HepG2 (cell line): ENCODE data around the gene EEF1A2. TPM values are rescaled to one million over a fixed set of nuclear protein-coding genes. Genes with fewer than 3 reads are reported as not detected.

Experiments
- ATAC-seq: fragments of 200-7000 bp; cut with Tn5 transposase; 3 replicates; pipeline ENCODE4 v1.9.1; 2020; ENCODE audit warnings: mild to moderate bottlenecking, moderate library complexity
- BruUV-seq: library from RNA; stranded (reverse); fragments of 400-500 nt; replicated peaks from 2 replicates; lab custom pipeline; 2021; lab: Mats Ljungman, UMichigan
- CTCF ChIA-PET: fragments of 300-600 bp; formaldehyde crosslinking; extraction: SDS; loops from one replicate; lab custom pipeline; 2021; ENCODE audit warnings: low total read pairs, inconsistent platforms, low intra/inter-chr PET ratio; lab: Yijun Ruan, JAX
- POLR2A ChIA-PET: fragments of 350-600 bp; sonication (Branson Sonifier 250); formaldehyde crosslinking; loops from one replicate; lab custom pipeline; 2020; ENCODE audit warnings: antibody characterized with exemption, inconsistent platforms; lab: Yijun Ruan, JAX
- DNase-seq: peaks from one replicate; pipeline ENCODE4 v3.0.0-alpha.2; 2015; ENCODE audit warnings: low spot score
- FAIRE-seq: peaks from 3 replicates; lab custom pipeline; 2011; peaks lifted over from hg19 to GRCh38; lab: Jason Lieb, UNC
- H2AFZ ChIP-seq: one replicate; pipeline ENCODE4 v1.6.1; 2011; ENCODE audit warnings: low read length, inconsistent platforms
- H3K27ac ChIP-seq: fragments of 300-600 bp; 3 replicates; pipeline ENCODE4 v1.8.0; 2011; ENCODE audit warnings: mixed run types, mild to moderate bottlenecking, mixed read lengths, low read length, inconsistent platforms; ENCODE audit not compliant: insufficient read depth; ENCODE audit errors: extremely low read length
- H3K27me3 ChIP-seq, 2 experiments: fragments of 200-600 bp in 1 of 2; 2 replicates in 1 of 2; 3 replicates in 1 of 2; pipeline versions ENCODE4 v1.6.0 to v1.8.0; 2011; ENCODE audit warnings: low read length in 2 of 2, mild to moderate bottlenecking in 2 of 2, moderate library complexity in 2 of 2, inconsistent platforms in 1 of 2; ENCODE audit not compliant: insufficient read depth in 2 of 2, control insufficient read depth in 1 of 2
- H3K36me3 ChIP-seq, 2 experiments: fragments of 200-600 bp in 1 of 2; replicated peaks in 1 of 2; 2 replicates in 1 of 2; 3 replicates in 1 of 2; pipeline versions ENCODE4 v1.5.1 to v1.8.0; 2011; ENCODE audit warnings: low read length in 2 of 2, inconsistent platforms in 1 of 2; ENCODE audit not compliant: insufficient read depth in 2 of 2, control insufficient read depth in 1 of 2
- H3K4me1 ChIP-seq: 2 replicates; pipeline ENCODE4 v1.5.1; 2012; ENCODE audit warnings: low read length, inconsistent platforms; ENCODE audit not compliant: insufficient read depth
- H3K4me2 ChIP-seq: 2 replicates; pipeline ENCODE4 v1.6.0; 2011; ENCODE audit warnings: low read depth, low read length, inconsistent platforms
- H3K4me3 ChIP-seq, 3 experiments: fragments of 200-600 bp in 1 of 3; sonication (generic), shearing (Covaris generic) in 1 of 3; replicated peaks in 1 of 3; 2 replicates each; pipeline ENCODE4 v1.5.1; 2011 to 2016; ENCODE audit warnings: low read length in 3 of 3, inconsistent platforms in 2 of 3, low read depth in 2 of 3, mild to moderate bottlenecking in 2 of 3, control low read depth in 1 of 3, mixed read lengths in 1 of 3; ENCODE audit not compliant: insufficient read depth in 1 of 3
- H3K79me2 ChIP-seq: one replicate; pipeline ENCODE4 v1.6.1; 2011; ENCODE audit warnings: low read length, inconsistent platforms; ENCODE audit not compliant: insufficient read depth
- H3K9ac ChIP-seq: 2 replicates; pipeline ENCODE4 v1.6.0; 2011; ENCODE audit warnings: mild to moderate bottlenecking, low read depth, low read length, inconsistent platforms; ENCODE audit not compliant: insufficient read depth
- H3K9me3 ChIP-seq: 2 replicates; pipeline ENCODE4 v1.5.1; 2012; ENCODE audit warnings: mild to moderate bottlenecking, low read length
- H4K20me1 ChIP-seq: 2 replicates; pipeline ENCODE4 v1.6.0; 2011; ENCODE audit warnings: inconsistent platforms, mild to moderate bottlenecking, low read length, moderate library complexity; ENCODE audit not compliant: insufficient read depth
- CAMTA2 ChIP-seq: sonication (generic); formaldehyde crosslinking; IDR thresholded peaks from 2 replicates; pipeline ENCODE4 v1.4.0; 2020; ENCODE audit warnings: mild to moderate bottlenecking, missing genetic modification reagents, borderline replicate concordance
- NCOR1 ChIP-seq: fragments of 200-600 bp; sonication (generic); IDR thresholded peaks from 2 replicates; pipeline ENCODE4 v1.7.0; 2017; ENCODE audit warnings: antibody characterized with exemption, low read length, borderline replicate concordance
- ZNF644 ChIP-seq: IDR thresholded peaks from 2 replicates; pipeline ENCODE4 v1.6.1; 2016; ENCODE audit warnings: low read depth
- WGBS: methylation state at CpG from one replicate; pipeline ENCODE4 v1.1.6; 2017; ENCODE audit warnings: low lambda C conversion rate; 5-methylcytosine and 5-hydroxymethylcytosine counted together
- in situ Hi-C: cut with HindIII; loops from 2 replicates; pipeline ENCODE4 v1.10.0; 2017; ENCODE audit warnings: low pct_unique_long_range_greater_than_20kb; ENCODE audit not compliant: extremely low pct_ligation_motif_present
- intact Hi-C: fragments of 100-400 bp; cut with micrococcal nuclease; formaldehyde crosslinking; loops from one replicate; pipeline ENCODE4 v1.10.0; 2022; ENCODE audit not compliant: unreplicated experiment
- polyA plus RNA-seq, 8 experiments: library from polyadenylated mRNA; depleted of rRNA in 3 of 8; stranded (reverse) in 7 of 8; unstranded in 1 of 8; fragments of >200 nt; fragmentation: Illumina TruSeq in 4 of 8; extraction: Trizol in 4 of 8; gene quantifications; 2 replicates each; pipeline versions ENCODE4 v1.2.1 to v1.2.3, GENCODE V29; 2011 to 2016; ENCODE audit warnings: low read depth in 4 of 8, missing spikeins in 1 of 8, mixed read lengths in 1 of 8; ENCODE audit not compliant: insufficient read depth in 1 of 8
- total RNA-seq, 5 experiments: library from RNA; depleted of rRNA; stranded (reverse); fragments of >200 nt; fragmentation: Illumina TruSeq; extraction: Trizol; gene quantifications; 2 replicates each; pipeline ENCODE4 v1.2.3, GENCODE V29; 2016; ENCODE audit warnings: low read depth in 1 of 5

The EEF1A2 gene
- total and polyA plus RNA-seq, 2 of the 13 experiments (the other 11 are each of a cell fraction or from before 2014, with no cell fraction given): 0.44 to 0.87 TPM

GRCh38 chr20:63525971-63526370 is 27.1 kb upstream of the EEF1A2 start:
- ATAC-seq: no peak
- CTCF ChIA-PET: no interaction called here

GRCh38 chr20:63525185-63525584 is 26.3 kb upstream of the EEF1A2 start:
- 65% methylated on average over 3 of the region's 3 CpGs for WGBS

More at GRCh38 chr20:63525971-63526370, 27.1 kb upstream of the EEF1A2 start:
- no peaks in the 10 kb centered on the region for H3K9me3 ChIP-seq
- H2AFZ ChIP-seq: no peak overlapping the region
- 17% methylated on average over 2 of the region's 2 CpGs for WGBS
- intact Hi-C loops: no loop called here
- no peaks in the 10 kb centered on the region for H3K79me2 ChIP-seq
- POLR2A ChIA-PET: no interaction called here
- DNase-seq: no peak
- no peak overlapping the region for H3K9ac ChIP-seq
- peaks cover 6% of the 10 kb centered on the region; the same call in 1 of the 2 replicates for H4K20me1 ChIP-seq
- no TSS peak for BruUV-seq
- FAIRE-seq: no peak
- no peaks in the 10 kb centered on the region for H3K36me3 ChIP-seq
- in situ Hi-C loops: no loop called here
- TF ChIP-seq NCOR1 (no peak), CAMTA2 (0 out of 2 replicates have a peak, but pooled peaks have one; percentile 28)
- peaks cover 13 to 46% of the 10 kb centered on the region in 2 experiments; a peak in 4 of 5 replicates for H3K27me3 ChIP-seq
- H3K4me1 ChIP-seq: peaks cover 9% of the 10 kb centered on the region
- no peak overlapping the region for H3K27ac ChIP-seq
- no peak overlapping the region for H3K4me3 ChIP-seq
- no peak overlapping the region for H3K4me2 ChIP-seq

More at GRCh38 chr20:63525185-63525584, 26.3 kb upstream of the EEF1A2 start:
- Histone ChIP-seq H2AFZ (no peak overlapping the region), H3K79me2 (no peaks in the 10 kb centered on the region), H3K4me3 (no peak overlapping the region), H3K27me3 (peaks cover 9 to 39% of the 10 kb centered on the region in 2 experiments; a peak in 4 of 5 replicates), H3K4me1 (peaks cover 4% of the 10 kb centered on the region; the same call in 1 of the 2 replicates), H3K4me2 (no peak overlapping the region), H3K9me3 (no peaks in the 10 kb centered on the region), H3K9ac (no peak overlapping the region), H4K20me1 (peaks cover 6% of the 10 kb centered on the region; the same call in 1 of the 2 replicates), H3K27ac (no peak overlapping the region), H3K36me3 (no peaks in the 10 kb centered on the region)
- no peak for TF ChIP-seq ZNF644 (CRISPR knock-in tag)
- POLR2A ChIA-PET: no interaction called here
- BruUV-seq: no TSS peak
- in situ Hi-C loops: no loop called here
- intact Hi-C loops: no loop called here
- ATAC-seq (no peak), DNase-seq (no peak), FAIRE-seq (no peak)
- CTCF ChIA-PET: no interaction called here
